ENCODE results near the gene GRM4.

- TF ChIP-seq, protein P1, sequence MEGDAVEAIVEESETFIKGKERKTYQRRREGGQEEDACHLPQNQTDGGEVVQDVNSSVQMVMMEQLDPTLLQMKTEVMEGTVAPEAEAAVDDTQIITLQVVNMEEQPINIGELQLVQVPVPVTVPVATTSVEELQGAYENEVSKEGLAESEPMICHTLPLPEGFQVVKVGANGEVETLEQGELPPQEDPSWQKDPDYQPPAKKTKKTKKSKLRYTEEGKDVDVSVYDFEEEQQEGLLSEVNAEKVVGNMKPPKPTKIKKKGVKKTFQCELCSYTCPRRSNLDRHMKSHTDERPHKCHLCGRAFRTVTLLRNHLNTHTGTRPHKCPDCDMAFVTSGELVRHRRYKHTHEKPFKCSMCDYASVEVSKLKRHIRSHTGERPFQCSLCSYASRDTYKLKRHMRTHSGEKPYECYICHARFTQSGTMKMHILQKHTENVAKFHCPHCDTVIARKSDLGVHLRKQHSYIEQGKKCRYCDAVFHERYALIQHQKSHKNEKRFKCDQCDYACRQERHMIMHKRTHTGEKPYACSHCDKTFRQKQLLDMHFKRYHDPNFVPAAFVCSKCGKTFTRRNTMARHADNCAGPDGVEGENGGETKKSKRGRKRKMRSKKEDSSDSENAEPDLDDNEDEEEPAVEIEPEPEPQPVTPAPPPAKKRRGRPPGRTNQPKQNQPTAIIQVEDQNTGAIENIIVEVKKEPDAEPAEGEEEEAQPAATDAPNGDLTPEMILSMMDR (IDR thresholded peaks at IDR 0.05; ENCODE audit: low read depth, low read length), result no peak
- TF ChIP-seq POLR2A (IDR thresholded peaks at IDR 0.05; ENCODE audit: extremely low read depth, insufficient read length), result no peak
- no peak for TF ChIP-seq MAX (IDR thresholded peaks at IDR 0.05; ENCODE audit: low read depth, low read length)
- no peak for TF ChIP-seq MYC (IDR thresholded peaks at IDR 0.05; ENCODE audit: low read depth, low read length)
Observed at GRCh38 chr6:33977606-33978411, 168.1 kb downstream of the GRM4 start.

Data from NB4 (cell line).